ENCODE data around the gene CSE1L. TPM values are rescaled to one million over a fixed set of nuclear protein-coding genes. Genes with fewer than 3 reads are reported as not detected.

The CSE1L gene
- total RNA-seq, 1 experiment from 2014 or later: 158 TPM

- no peak for ATAC-seq
- H3K27ac ChIP-seq (ENCODE audit: low read depth, low read length): no peak overlapping the region
- H3K9me2 ChIP-seq (ENCODE audit: insufficient read depth): no peaks in the 10 kb centered on the region
- no peak overlapping the region for H3K4me2 ChIP-seq (ENCODE audit: low read length)
- no TSS peak for BruUV-seq (replicated peaks)
- ChIA-PET CTCF (no interaction called here), RAD21 (ENCODE audit: low non-redundant PET in 1 of 2, low total read pairs in 2 of 2, uncharacterized antibody in 2 of 2, unreplicated experiment in 2 of 2) (no interaction called here), POLR2A (no interaction called here)
- peaks cover 59% of the 10 kb centered on the region for H4K20me1 ChIP-seq (ENCODE audit: insufficient read depth)
- no peak for DNase-seq (ENCODE audit: low read depth, low spot score)
- H3K4me3 ChIP-seq (replicated peaks in 1 of 2; ENCODE audit: low read depth in 1 of 2, low read length in 2 of 2): no peak overlapping the region
- peaks cover 100% of the 10 kb centered on the region for H3K79me2 ChIP-seq (ENCODE audit: insufficient read depth, low read length)
- TF ChIP-seq CTCF (IDR thresholded peaks at IDR 0.05 in 2 of 3, conservative IDR thresholded peaks at IDR 0.05 in 1 of 3; ENCODE audit: borderline replicate concordance in 1 of 3, insufficient read depth in 1 of 3, low read depth in 2 of 3, low read length in 2 of 3) (no peak), SIN3A (IDR thresholded peaks at IDR 0.05; ENCODE audit: low read depth) (no peak), ATF3 (IDR thresholded peaks at IDR 0.05) (no peak), MAX (IDR thresholded peaks at IDR 0.05) (no peak), ELF1 (IDR thresholded peaks at IDR 0.05; ENCODE audit: borderline replicate concordance, low read depth) (no peak), YY1 (IDR thresholded peaks at IDR 0.05; ENCODE audit: extremely low read depth, insufficient replicate concordance, low read depth, low read length) (no peak), FOSL1 (IDR thresholded peaks at IDR 0.05; ENCODE audit: low read depth) (no peak), RAD21 (IDR thresholded peaks at IDR 0.05; ENCODE audit: low read depth) (no peak)
- TF ChIP-seq, protein P1, sequence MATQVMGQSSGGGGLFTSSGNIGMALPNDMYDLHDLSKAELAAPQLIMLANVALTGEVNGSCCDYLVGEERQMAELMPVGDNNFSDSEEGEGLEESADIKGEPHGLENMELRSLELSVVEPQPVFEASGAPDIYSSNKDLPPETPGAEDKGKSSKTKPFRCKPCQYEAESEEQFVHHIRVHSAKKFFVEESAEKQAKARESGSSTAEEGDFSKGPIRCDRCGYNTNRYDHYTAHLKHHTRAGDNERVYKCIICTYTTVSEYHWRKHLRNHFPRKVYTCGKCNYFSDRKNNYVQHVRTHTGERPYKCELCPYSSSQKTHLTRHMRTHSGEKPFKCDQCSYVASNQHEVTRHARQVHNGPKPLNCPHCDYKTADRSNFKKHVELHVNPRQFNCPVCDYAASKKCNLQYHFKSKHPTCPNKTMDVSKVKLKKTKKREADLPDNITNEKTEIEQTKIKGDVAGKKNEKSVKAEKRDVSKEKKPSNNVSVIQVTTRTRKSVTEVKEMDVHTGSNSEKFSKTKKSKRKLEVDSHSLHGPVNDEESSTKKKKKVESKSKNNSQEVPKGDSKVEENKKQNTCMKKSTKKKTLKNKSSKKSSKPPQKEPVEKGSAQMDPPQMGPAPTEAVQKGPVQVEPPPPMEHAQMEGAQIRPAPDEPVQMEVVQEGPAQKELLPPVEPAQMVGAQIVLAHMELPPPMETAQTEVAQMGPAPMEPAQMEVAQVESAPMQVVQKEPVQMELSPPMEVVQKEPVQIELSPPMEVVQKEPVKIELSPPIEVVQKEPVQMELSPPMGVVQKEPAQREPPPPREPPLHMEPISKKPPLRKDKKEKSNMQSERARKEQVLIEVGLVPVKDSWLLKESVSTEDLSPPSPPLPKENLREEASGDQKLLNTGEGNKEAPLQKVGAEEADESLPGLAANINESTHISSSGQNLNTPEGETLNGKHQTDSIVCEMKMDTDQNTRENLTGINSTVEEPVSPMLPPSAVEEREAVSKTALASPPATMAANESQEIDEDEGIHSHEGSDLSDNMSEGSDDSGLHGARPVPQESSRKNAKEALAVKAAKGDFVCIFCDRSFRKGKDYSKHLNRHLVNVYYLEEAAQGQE (IDR thresholded peaks at IDR 0.05; ENCODE audit: low read depth): no peak
- H3K4me1 ChIP-seq (ENCODE audit: control insufficient read depth in 1 of 2, insufficient read depth in 2 of 2, low read length in 2 of 2): no peaks in the 10 kb centered on the region; a peak in 1 of 4 replicates
- H3K9ac ChIP-seq (ENCODE audit: low read length): no peak overlapping the region
- H3K9me3 ChIP-seq (ENCODE audit: control insufficient read depth in 1 of 2, insufficient read depth in 1 of 2, low read depth in 1 of 2, low read length in 2 of 2): no peaks in the 10 kb centered on the region
- H2AFZ ChIP-seq (ENCODE audit: low read depth, low read length, poor library complexity, severe bottlenecking): no peak overlapping the region
- H3K36me3 ChIP-seq (ENCODE audit: control insufficient read depth in 1 of 2, insufficient read depth in 2 of 2, low read length in 2 of 2): peaks cover 6 to 39% of the 10 kb centered on the region in 2 experiments
- H3K27me3 ChIP-seq (ENCODE audit: insufficient read depth, low read length): no peaks in the 10 kb centered on the region
- intact Hi-C loops (cut with micrococcal nuclease): no loop called here
Observed at GRCh38 chr20:49054056-49054643, 8.0 kb downstream of the CSE1L start.
